HG03571 (cell line): Measurements from ENCODE around the gene MUSK.

Experiments used
- ATAC-seq: cut with Tn5 transposase; IDR thresholded peaks from one replicate; pipeline ENCODE4 v1.9.1; 2021; ENCODE audit not compliant: unreplicated experiment

Gene MUSK

GRCh38 chr9:110847671-110848070 lies 179.1 kb downstream of the MUSK start:
- ATAC-seq = no peak

- no peak for ATAC-seq
Observed at GRCh38 chr9:110850401-110851135, 182.0 kb downstream of the MUSK start.
